AG09309 (cell line): Measurements from ENCODE around the gene TMEM270.
"Not testable (repeated sequence)": the region's sequence is repeated elsewhere in the genome, so short reads cannot be mapped to it uniquely, and the experiment has no call there.

Experiments used
- DNase-seq: peaks from one replicate; pipeline ENCODE4 v3.0.0-alpha.2; 2010; ENCODE audit warnings: low read depth
- H3K4me3 ChIP-seq: 2 replicates; pipeline ENCODE4 v1.5.1; 2011; ENCODE audit warnings: mild to moderate bottlenecking, low read depth, low read length, moderate library complexity; ENCODE audit not compliant: control insufficient read depth
- CTCF ChIP-seq: IDR thresholded peaks from 2 replicates; pipeline ENCODE4 v1.5.1; 2011; ENCODE audit warnings: mild to moderate bottlenecking, low read depth, low read length, inconsistent platforms; ENCODE audit not compliant: insufficient read depth, control insufficient read depth; ENCODE audit errors: missing control alignments

The TMEM270 gene

GRCh38 chr7:73832806-73833205 lies 28.2 kb upstream of the TMEM270 start:
- no peak for DNase-seq
- H3K4me3 ChIP-seq, result no peak overlapping the region
- no peak for TF ChIP-seq CTCF

- no peak for TF ChIP-seq CTCF
- DNase-seq, result no peak
- H3K4me3 ChIP-seq, result no peak overlapping the region
Observed at GRCh38 chr7:73833251-73833919, 27.6 kb upstream of the TMEM270 start.

GRCh38 chr7:73834626-73835191 lies 26.2 kb upstream of the TMEM270 start:
- DNase-seq, result no peak
- no peak overlapping the region for H3K4me3 ChIP-seq
- no peak for TF ChIP-seq CTCF

GRCh38 chr7:73837167-73837566 lies 23.8 kb upstream of the TMEM270 start:
- not testable (repeated sequence) for DNase-seq, H3K4me3 ChIP-seq

GRCh38 chr7:73838642-73839041 lies 22.3 kb upstream of the TMEM270 start:
- DNase-seq, result no peak
- TF ChIP-seq CTCF, result no peak
- H3K4me3 ChIP-seq, result no peak overlapping the region

GRCh38 chr7:73839290-73839689 lies 21.7 kb upstream of the TMEM270 start:
- DNase-seq, result no peak
- no peak overlapping the region for H3K4me3 ChIP-seq
- no peak for TF ChIP-seq CTCF

GRCh38 chr7:73839743-73840714 lies 20.9 kb upstream of the TMEM270 start:
- TF ChIP-seq CTCF, result no peak
- H3K4me3 ChIP-seq, result no peak overlapping the region
- DNase-seq, result no peak
